Naive B cell (primary cell): ENCODE results near the gene FYN. TPM values are rescaled to one million over a fixed set of nuclear protein-coding genes. Genes with fewer than 3 reads are reported as not detected.
"Not testable (repeated sequence)": the region's sequence is repeated elsewhere in the genome, so short reads cannot be mapped to it uniquely, and the experiment has no call there.

Source experiments
- ATAC-seq, 2 donors: fragments of 150-1000 bp; cut with Tn5 transposase; 2 replicates each; pipeline ENCODE4 v1.10.0; 2021; ENCODE audit warnings: low read depth in 2 of 2, mild to moderate bottlenecking in 2 of 2, moderate library complexity in 2 of 2
- DNase-seq: peaks from one replicate; pipeline ENCODE4 v3.0.0; 2022
- H3K27ac Mint-ChIP-seq, 6 donors: one replicate each; pipeline ENCODE4 v1.8.0; 2020 to 2022; ENCODE audit warnings: mild to moderate bottlenecking in 6 of 6, mixed read lengths in 6 of 6, moderate library complexity in 5 of 6, inconsistent platforms in 2 of 6
- H3K27me3 Mint-ChIP-seq, 3 donors: one replicate each; pipeline ENCODE4 v1.8.0; 2021 to 2022; ENCODE audit warnings: mixed read lengths in 3 of 3, mild to moderate bottlenecking in 1 of 3
- H3K36me3 Mint-ChIP-seq, 2 donors: one replicate each; pipeline ENCODE4 v1.8.0; 2020 to 2022; ENCODE audit warnings: mixed read lengths in 2 of 2, inconsistent platforms in 1 of 2, mild to moderate bottlenecking in 1 of 2
- H3K4me1 Mint-ChIP-seq, 3 donors: one replicate each; pipeline ENCODE4 v1.8.0; 2020 to 2022; ENCODE audit warnings: mixed read lengths in 3 of 3, inconsistent platforms in 1 of 3, mild to moderate bottlenecking in 1 of 3, moderate library complexity in 1 of 3
- H3K4me3 Mint-ChIP-seq, 8 donors: one replicate each; pipeline ENCODE4 v1.8.0; 2020 to 2022; ENCODE audit warnings: mild to moderate bottlenecking in 8 of 8, mixed read lengths in 8 of 8, moderate library complexity in 8 of 8, inconsistent platforms in 2 of 8
- H3K9me3 Mint-ChIP-seq, 7 donors: one replicate each; pipeline ENCODE4 v1.8.0; 2020 to 2022; ENCODE audit warnings: mixed read lengths in 7 of 7, mild to moderate bottlenecking in 5 of 7, inconsistent platforms in 2 of 7, moderate library complexity in 1 of 7
- polyA plus RNA-seq, 6 donors: library from polyadenylated mRNA; unstranded; fragments of 300-500 nt; fragmentation: Illumina TruSeq; gene quantifications; one replicate each; pipeline ENCODE4 v1.2.3, GENCODE V29; 2021; ENCODE audit warnings: low read depth in 6 of 6

FYN gene
- polyA plus RNA-seq, 6 donors from 2014 or later = 53.1 to 94.5 (median 78.7) TPM

- H3K27ac Mint-ChIP-seq = no peak overlapping the region
- no peaks in the 10 kb centered on the region for H3K36me3 Mint-ChIP-seq
- no peak overlapping the region for H3K4me3 Mint-ChIP-seq
- DNase-seq = no peak
- H3K27me3 Mint-ChIP-seq = no peaks in the 10 kb centered on the region
- H3K4me1 Mint-ChIP-seq = peaks cover 0 to 6% (median 3%) of the 10 kb centered on the region in 3 donors
- no peaks in the 10 kb centered on the region for H3K9me3 Mint-ChIP-seq
- ATAC-seq = no peak
These were observed 228.3 kb downstream of the FYN start for GRCh38 chr6:111644893-111645430.

GRCh38 chr6:111642463-111643158, 230.6 kb downstream of the FYN start:
- peak; percentile 68 to 78 for ATAC-seq
- DNase-seq = peak; percentile 21
- Mint-ChIP-seq H3K27ac (peak overlapping the region in 4 of 6 donors; percentile 29 to 74 (median 54)), H3K36me3 (peaks cover 0 to 7% of the 10 kb centered on the region in 2 donors), H3K27me3 (no peaks in the 10 kb centered on the region), H3K4me1 (peaks cover 0 to 6% (median 3%) of the 10 kb centered on the region in 3 donors), H3K4me3 (no peak overlapping the region), H3K9me3 (peaks cover 0 to 6% (median 0%) of the 10 kb centered on the region in 7 donors)

- no peak overlapping the region for H3K4me3 Mint-ChIP-seq
These were observed 234.0 kb downstream of the FYN start for GRCh38 chr6:111639266-111639665.

DNA sequence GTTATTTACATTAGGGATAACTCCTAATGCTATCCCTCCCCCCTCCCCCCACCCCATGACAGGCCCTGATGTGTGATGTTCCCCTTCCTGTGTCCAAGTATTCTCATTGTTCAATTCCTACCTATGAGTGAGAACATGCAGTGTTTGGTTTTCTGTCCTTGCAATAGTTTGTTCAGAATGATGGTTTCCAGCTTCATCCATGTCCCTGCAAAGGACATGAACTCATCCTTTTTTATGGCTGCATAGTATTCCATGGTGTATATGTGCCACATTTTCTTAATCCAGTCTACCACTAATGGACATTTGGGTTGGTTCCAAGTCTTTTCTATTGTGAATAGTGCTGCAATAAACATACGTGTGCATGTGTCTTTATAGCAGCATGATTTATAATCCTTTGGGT, 238.3 kb downstream of the FYN start:
- not testable (repeated sequence) for H3K9me3 Mint-ChIP-seq, H3K27ac Mint-ChIP-seq, H3K4me3 Mint-ChIP-seq, H3K36me3 Mint-ChIP-seq, H3K27me3 Mint-ChIP-seq, DNase-seq, H3K4me1 Mint-ChIP-seq, ATAC-seq

More at GRCh38 chr6:111639266-111639665, 234.0 kb downstream of the FYN start:
- Mint-ChIP-seq H3K27ac (no peak overlapping the region), H3K4me1 (peaks cover 0 to 6% (median 3%) of the 10 kb centered on the region in 3 donors), H3K9me3 (peaks cover 0 to 8% (median 0%) of the 10 kb centered on the region in 7 donors), H3K36me3 (peaks cover 0 to 7% of the 10 kb centered on the region in 2 donors), H3K27me3 (no peaks in the 10 kb centered on the region)
- DNase-seq = no peak
- no peak for ATAC-seq

DNA sequence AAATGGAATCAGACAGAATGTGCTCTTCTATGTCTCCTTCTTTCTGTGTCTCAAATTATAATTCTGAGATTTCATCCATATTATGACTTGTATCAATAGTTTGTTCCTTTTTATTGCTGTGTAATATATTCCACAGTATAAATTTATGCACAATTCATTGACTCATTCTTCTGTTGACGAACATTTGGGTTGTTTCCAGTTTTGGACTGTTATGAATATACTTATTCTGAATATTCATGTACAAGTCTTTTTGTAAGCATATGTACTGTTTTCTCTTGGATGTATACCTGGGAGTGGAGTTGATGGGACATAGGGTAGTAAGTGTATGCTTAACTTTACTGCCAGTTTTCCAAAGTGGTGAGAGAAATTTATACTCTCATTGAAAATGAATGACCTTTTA, 239.4 kb downstream of the FYN start:
- Mint-ChIP-seq H3K27me3 (peaks cover 0 to 13% (median 4%) of the 10 kb centered on the region in 3 donors), H3K4me3 (no peak overlapping the region), H3K27ac (peak overlapping the region in 1 of 6 donors; percentile 2), H3K4me1 (no peaks in the 10 kb centered on the region), H3K9me3 (peaks cover 4 to 16% (median 9%) of the 10 kb centered on the region in 7 donors), H3K36me3 (peaks cover 5 to 10% of the 10 kb centered on the region in 2 donors)
- no peak for DNase-seq
- ATAC-seq = no peak

DNA sequence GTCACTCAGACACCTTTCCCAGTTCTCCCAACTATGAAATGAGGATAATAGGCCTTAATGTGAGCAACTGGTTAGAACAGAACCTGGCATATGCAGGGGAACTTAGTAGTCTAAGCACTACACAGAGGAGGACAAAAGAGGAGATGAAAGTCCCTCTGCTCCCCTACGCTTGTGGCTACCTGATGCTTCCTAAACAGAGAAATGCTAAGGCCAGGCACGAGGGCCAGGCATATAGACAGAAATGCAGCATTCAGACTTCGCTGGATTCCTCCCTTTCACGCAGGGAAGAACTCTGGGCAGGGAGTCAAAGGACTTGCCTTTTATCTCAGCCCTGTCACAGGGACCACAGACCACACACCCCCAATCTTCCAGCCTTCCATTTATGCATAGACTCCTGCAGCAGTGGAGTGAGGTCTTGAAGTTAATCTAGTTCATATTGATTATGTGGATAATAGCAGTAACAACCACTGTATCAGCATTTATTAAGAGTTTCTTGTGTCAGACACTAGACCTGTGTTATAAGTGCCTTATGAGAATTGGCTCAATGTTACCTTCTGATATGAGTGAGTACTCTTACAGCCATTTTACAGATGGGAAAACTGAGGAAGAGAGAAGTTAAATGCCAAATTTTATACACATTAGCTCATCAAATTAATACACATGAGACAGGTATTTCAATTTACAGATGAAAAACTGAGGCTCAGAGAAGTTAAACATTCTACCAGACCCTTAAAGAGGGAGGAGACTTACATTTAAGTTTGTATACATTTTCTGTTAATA, 240.6 kb downstream of the FYN start:
- Mint-ChIP-seq H3K4me3 (no peak overlapping the region), H3K36me3 (peaks cover 5 to 14% of the 10 kb centered on the region in 2 donors), H3K9me3 (peaks cover 4 to 21% (median 11%) of the 10 kb centered on the region in 7 donors), H3K27me3 (peaks cover 0 to 15% (median 4%) of the 10 kb centered on the region in 3 donors), H3K4me1 (no peaks in the 10 kb centered on the region), H3K27ac (no peak overlapping the region)
- ATAC-seq (no peak), DNase-seq (no peak)

- peaks cover 4 to 21% (median 11%) of the 10 kb centered on the region in 7 donors for H3K9me3 Mint-ChIP-seq
- H3K36me3 Mint-ChIP-seq = peaks cover 5 to 14% of the 10 kb centered on the region in 2 donors
- DNase-seq = no peak
- no peak for ATAC-seq
- H3K4me1 Mint-ChIP-seq = no peaks in the 10 kb centered on the region
- no peak overlapping the region for H3K27ac Mint-ChIP-seq
- H3K27me3 Mint-ChIP-seq = peaks cover 0 to 15% (median 4%) of the 10 kb centered on the region in 3 donors
- no peak overlapping the region for H3K4me3 Mint-ChIP-seq
These were observed 241.3 kb downstream of the FYN start for GRCh38 chr6:111631903-111632460.

DNA sequence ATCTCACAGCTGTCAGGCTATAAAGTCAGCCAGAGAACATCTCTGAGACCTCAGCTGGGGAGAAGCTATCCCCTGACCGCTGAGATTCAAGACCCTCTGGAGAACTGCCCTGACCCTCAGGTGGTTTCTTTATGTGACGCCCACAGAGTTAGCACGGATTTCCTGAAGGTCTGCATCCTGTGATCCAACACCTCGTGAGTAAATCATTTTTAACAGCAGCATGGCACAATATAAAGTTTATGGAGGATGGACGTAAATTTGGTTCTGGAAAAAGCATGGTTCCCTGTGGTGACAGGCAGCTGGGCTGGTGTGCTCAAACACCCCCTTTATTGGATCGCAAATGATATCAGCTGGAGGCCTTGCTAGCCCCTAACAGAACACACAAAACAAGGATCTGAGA, 242.2 kb downstream of the FYN start:
- no peak for DNase-seq
- no peak for ATAC-seq

GRCh38 chr6:111628142-111628850, 245.0 kb downstream of the FYN start:
- ATAC-seq = no peak
- DNase-seq = no peak
- H3K36me3 Mint-ChIP-seq = peaks cover 5 to 14% of the 10 kb centered on the region in 2 donors
- peaks cover 0 to 15% (median 7%) of the 10 kb centered on the region in 3 donors for H3K27me3 Mint-ChIP-seq
- H3K4me1 Mint-ChIP-seq = no peaks in the 10 kb centered on the region
- H3K4me3 Mint-ChIP-seq = no peak overlapping the region
- H3K27ac Mint-ChIP-seq = no peak overlapping the region
- H3K9me3 Mint-ChIP-seq = peaks cover 4 to 21% (median 11%) of the 10 kb centered on the region in 7 donors

More for the DNA sequence above, 242.2 kb downstream of the FYN start:
- no peaks in the 10 kb centered on the region for H3K4me1 Mint-ChIP-seq
- no peak overlapping the region for H3K4me3 Mint-ChIP-seq
- peak overlapping the region in 1 of 6 donors; percentile 44 for H3K27ac Mint-ChIP-seq
- peaks cover 5 to 14% of the 10 kb centered on the region in 2 donors for H3K36me3 Mint-ChIP-seq
- peaks cover 0 to 15% (median 4%) of the 10 kb centered on the region in 3 donors for H3K27me3 Mint-ChIP-seq
- peaks cover 4 to 21% (median 11%) of the 10 kb centered on the region in 7 donors for H3K9me3 Mint-ChIP-seq

GRCh38 chr6:111626441-111626840, 246.8 kb downstream of the FYN start:
- peaks cover 5 to 14% of the 10 kb centered on the region in 2 donors for H3K36me3 Mint-ChIP-seq
- peaks cover 0 to 10% (median 3%) of the 10 kb centered on the region in 3 donors for H3K27me3 Mint-ChIP-seq
- DNase-seq (no peak), ATAC-seq (no peak)
- no peak overlapping the region for H3K27ac Mint-ChIP-seq
- no peak overlapping the region for H3K4me3 Mint-ChIP-seq
- peaks cover 4 to 21% (median 11%) of the 10 kb centered on the region in 7 donors for H3K9me3 Mint-ChIP-seq
- no peaks in the 10 kb centered on the region for H3K4me1 Mint-ChIP-seq

GRCh38 chr6:111625461-111626391, 247.5 kb downstream of the FYN start:
- Mint-ChIP-seq H3K36me3 (peaks cover 5 to 14% of the 10 kb centered on the region in 2 donors), H3K4me3 (no peak overlapping the region), H3K9me3 (peaks cover 4 to 21% (median 11%) of the 10 kb centered on the region in 7 donors), H3K4me1 (no peaks in the 10 kb centered on the region), H3K27ac (no peak overlapping the region), H3K27me3 (peaks cover 2 to 11% (median 3%) of the 10 kb centered on the region in 3 donors)
- no peak for DNase-seq
- ATAC-seq = no peak

DNA sequence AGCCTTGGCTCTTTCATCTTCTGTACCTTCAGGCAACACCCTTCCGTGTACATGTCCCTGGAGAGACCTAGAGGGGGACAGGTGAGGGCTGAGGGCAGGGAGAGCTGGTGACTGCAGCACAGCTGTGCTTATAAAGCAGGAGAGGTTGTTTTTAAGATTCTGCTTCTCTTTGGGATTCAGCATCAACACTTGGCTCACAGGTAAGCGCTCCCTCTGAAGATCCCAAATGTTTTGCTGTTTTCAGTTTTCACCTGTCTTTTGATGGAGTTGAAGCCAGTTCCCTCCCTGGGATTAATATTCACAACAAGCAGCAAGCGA, 248.2 kb downstream of the FYN start:
- ATAC-seq (no peak), DNase-seq (no peak)
- Mint-ChIP-seq H3K9me3 (peaks cover 4 to 17% (median 10%) of the 10 kb centered on the region in 7 donors), H3K36me3 (peaks cover 5 to 14% of the 10 kb centered on the region in 2 donors), H3K4me1 (no peaks in the 10 kb centered on the region), H3K27ac (no peak overlapping the region), H3K27me3 (peaks cover 3 to 17% (median 9%) of the 10 kb centered on the region in 3 donors), H3K4me3 (no peak overlapping the region)
